T47D (cell line): Measurements from ENCODE around the gene AQP1.

ENCODE experiments used
- DNase-seq, 2 experiments: peaks; one replicate each; pipeline versions ENCODE4 v3.0.0 to v3.0.0-alpha.2; 2011 to 2012; ENCODE audit warnings: low read depth in 1 of 2, low spot score in 1 of 2
- JUND ChIP-seq: IDR thresholded peaks from 2 replicates; pipeline ENCODE4 v1.6.1; 2012; ENCODE audit warnings: low read depth
- in situ Hi-C: cut with HindIII; loops from 2 replicates; pipeline ENCODE4 v1.10.0; 2016; ENCODE audit warnings: low sequenced_read_pairs, low pct_unique_long_range_greater_than_20kb

Gene AQP1

DNA sequence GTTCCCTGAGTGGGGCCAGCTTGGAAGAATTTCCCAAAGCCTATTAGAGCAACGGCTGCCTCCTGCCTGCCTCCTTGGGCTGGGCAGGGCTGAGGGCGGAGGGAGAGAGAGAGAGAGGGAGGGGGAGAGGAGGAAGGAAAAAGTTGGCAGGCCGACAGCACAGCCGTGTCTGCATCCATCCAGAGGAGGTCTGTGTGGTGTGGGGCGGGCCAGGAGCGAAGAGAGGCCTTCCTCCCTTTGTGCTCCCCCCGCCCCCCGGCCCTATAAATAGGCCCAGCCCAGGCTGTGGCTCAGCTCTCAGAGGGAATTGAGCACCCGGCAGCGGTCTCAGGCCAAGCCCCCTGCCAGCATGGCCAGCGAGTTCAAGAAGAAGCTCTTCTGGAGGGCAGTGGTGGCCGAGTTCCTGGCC is at the start of gene AQP1:
Gene AQP1, plus strand, starts transcription at position 293 of the 409 bp plus-strand sequence. Its CDS starts 57 bp downstream, at position 350.
- no peak for TF ChIP-seq JUND
- in situ Hi-C loops, result no loop called here
- DNase-seq, result no peak

- in situ Hi-C loops, result no loop called here
- DNase-seq, result no peak
- no peak for TF ChIP-seq JUND
Observed at GRCh38 chr7:30862995-30863705, 48.5 kb upstream of the AQP1 start.

- no peak for TF ChIP-seq JUND
- no peak for DNase-seq
- in situ Hi-C loops, result no loop called here
Observed at GRCh38 chr7:30863706-30864035, 48.0 kb upstream of the AQP1 start.

- TF ChIP-seq JUND, result no peak
- DNase-seq, result no peak
- in situ Hi-C loops, result no loop called here
Observed at GRCh38 chr7:30864101-30864500, 47.6 kb upstream of the AQP1 start.

DNA sequence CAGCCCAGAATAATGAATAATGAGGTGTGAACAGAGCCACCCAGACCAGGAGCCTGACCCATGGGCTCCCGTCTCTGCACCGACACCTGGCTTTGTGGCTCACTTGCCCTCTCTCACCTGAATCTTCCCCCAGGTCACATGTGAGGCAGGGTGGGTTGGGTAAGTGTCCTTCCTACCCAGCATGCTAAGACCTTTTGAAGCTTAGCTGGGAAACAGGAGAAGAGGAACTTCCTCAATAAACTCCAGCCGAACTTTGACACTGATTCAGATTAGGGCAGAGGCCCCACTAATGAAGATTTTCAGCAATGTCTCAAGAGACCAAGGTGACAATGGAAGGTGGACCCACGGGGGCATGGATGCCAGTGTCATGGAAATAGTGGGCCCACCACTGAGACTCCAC is 46.6 kb upstream of the AQP1 start:
- in situ Hi-C loops, result no loop called here
- DNase-seq, result no peak
- TF ChIP-seq JUND, result no peak

DNA sequence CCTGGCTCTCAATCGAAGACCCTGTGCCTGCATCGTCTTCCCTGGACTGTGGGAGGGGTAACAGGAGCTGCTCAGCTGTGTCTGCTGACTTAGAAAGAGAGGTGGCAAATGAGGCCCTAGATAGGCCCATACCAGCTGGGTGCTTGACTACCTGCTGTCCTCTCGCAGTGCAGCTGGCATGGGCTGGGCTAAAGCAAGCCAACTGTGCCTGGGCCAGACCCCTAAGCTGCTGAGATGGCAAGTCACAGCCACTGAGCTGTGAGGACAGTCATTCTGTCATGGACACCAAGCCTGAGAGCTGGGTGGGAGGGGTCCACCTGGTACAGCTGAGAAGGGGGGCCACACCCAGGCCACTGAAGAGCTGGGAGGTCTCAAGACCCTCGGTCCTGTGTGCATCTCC is 45.8 kb upstream of the AQP1 start:
- no peak for DNase-seq
- in situ Hi-C loops, result no loop called here
- TF ChIP-seq JUND, result no peak

- in situ Hi-C loops, result no loop called here
- DNase-seq, result no peak
- TF ChIP-seq JUND, result no peak
Observed at GRCh38 chr7:30866939-30867338, 44.7 kb upstream of the AQP1 start.

DNA sequence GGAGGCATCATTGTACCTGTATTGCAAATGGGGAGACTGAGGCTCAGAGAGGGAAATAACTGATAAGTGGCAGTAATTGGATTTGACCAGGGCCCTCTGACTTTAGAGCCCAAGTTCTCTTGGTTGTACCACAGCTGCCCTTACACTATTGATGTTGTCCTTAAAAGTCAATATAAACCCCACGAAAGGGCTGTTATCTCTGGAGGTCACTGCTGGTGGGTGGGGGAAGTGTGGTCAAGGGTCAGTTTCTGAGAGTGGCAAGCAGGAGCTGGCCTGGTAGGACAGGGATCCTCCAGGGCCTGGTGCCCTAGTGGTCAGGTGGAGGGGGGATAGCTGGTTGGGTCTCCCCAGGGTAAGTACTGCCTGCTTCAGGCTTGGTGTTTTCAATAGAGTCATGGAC is 44.2 kb upstream of the AQP1 start:
- in situ Hi-C loops, result no loop called here
- no peak for DNase-seq
- no peak for TF ChIP-seq JUND

- in situ Hi-C loops, result no loop called here
- no peak for DNase-seq
- TF ChIP-seq JUND, result no peak
Observed at GRCh38 chr7:30869794-30870611, 41.6 kb upstream of the AQP1 start.

- TF ChIP-seq JUND, result no peak
- no peak for DNase-seq
- in situ Hi-C loops, result no loop called here
Observed at GRCh38 chr7:30870821-30871518, 40.7 kb upstream of the AQP1 start.

DNA sequence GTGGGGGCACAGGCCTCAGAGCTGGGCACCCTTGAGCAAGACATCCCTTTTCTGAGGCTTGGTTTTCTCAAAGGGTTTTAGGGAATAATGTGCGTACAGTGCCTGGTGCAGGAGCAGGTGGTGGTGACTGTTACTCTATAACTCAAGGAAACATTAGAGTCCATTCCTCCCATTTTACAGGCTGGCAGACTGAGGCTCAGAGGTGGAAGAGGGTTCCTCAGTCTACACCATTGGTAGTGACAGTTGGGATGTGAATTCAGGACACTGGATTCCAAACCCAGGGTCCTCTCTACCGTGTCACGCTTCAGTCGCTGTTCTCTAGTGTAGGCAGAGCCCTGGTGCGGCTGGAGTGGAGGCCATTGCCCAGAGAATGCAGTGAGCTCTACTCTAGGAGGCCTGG is 40.0 kb upstream of the AQP1 start:
- TF ChIP-seq JUND, result no peak
- DNase-seq, result no peak
- in situ Hi-C loops, result no loop called here

DNA sequence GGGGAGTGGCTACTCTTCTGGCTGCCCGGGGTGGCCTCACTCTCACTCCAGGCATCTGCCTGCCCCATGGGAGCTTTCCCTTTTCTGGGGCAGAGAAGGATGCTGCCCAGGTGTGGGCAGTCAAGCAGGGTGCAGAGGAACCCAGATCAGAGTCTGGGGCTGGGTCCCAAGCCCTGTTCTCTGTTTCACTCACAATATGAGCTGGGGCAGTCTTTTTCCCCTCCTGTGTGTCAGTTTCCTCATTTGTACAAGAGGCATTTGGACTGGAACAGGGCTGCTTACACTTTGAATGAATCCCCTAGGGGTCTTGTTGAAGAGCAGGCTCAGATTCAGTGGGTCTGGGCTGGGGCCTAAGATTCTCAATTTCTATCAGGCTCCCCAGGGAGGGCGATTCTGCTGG is 38.4 kb upstream of the AQP1 start:
- in situ Hi-C loops, result no loop called here
- DNase-seq, result no peak
- no peak for TF ChIP-seq JUND

DNA sequence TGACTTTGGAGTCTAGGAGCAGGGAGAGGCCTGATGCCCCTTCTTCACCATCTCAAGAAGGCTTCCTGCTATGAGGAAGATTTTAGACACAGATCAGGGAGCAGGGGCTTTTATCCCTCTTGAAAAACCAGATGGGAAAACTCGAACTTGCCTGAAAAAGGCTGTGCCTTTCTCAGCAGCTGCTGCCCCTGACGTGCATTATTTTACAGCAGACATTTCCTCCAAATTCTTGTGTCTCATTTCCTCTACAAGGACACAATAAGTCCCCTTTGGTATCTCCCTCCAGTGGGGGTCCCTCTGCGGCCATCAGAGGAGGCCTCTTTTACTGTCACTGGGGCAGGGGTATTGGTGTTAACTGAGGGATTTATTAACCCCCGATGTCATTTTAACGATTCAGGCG is 38.0 kb upstream of the AQP1 start:
- DNase-seq, result no peak
- in situ Hi-C loops, result no loop called here
- TF ChIP-seq JUND, result no peak
